ENCODE data around the gene MZF1. TPM values are rescaled to one million over a fixed set of nuclear protein-coding genes. Genes with fewer than 3 reads are reported as not detected.

Gene MZF1
- total and polyA plus RNA-seq, 2 donors: 12.4 to 22.1 TPM

DNA sequence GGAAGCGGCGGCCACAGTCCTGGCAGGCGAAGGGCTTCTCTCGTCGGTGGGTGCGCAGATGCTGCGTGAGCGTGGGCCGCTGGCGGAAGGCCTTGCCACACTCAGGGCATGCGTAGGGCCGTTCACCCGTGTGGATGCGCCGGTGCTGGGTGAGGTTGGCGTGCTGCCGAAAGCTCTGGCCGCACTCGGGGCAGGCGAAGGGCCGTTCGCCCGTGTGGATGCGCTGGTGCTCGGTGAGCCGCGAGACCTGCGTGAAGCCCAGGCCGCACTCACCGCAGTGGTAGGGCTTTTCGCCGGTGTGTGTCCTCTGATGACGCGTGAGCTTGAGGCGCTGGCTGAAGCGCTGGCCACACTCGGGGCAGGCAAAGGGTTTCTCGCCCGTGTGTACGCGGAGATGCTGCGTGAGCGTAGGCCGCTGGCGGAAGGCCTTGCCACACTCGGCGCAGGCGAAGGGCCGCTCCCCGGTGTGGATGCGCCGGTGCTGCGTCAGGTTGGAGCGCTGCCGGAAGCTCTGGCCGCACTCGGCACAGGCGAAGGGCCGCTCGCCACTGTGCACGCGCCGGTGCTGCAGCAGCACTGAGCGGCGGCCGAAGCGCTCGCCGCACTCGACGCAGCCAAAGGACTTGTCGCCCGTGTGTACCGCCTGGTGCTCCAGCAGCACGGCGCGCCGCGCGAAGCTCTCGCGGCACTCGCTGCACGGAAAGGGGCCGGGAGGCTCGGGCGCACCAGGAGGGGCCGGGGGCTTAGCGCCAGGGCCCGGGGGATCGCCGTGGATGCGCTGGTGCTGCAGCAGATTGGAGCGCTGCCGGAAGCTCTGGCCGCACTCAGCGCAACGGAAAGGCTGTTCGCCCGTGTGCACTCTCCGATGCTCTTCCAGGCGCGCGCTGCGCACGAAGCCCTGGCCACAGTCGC is 10.8 kb downstream of the MZF1 start:
- H3K36me3 ChIP-seq (ENCODE audit: insufficient read depth): no peaks in the 10 kb centered on the region
- DNase-seq (ENCODE audit: extremely low spot score): no peak
- 4% methylated on average over 107 of the region's 107 CpGs for WGBS
- H3K4me3 ChIP-seq (ENCODE audit: low read depth, low read length): peak overlapping the region; percentile 12
- no peak overlapping the region for H3K27ac ChIP-seq (ENCODE audit: low read depth)
- no peaks in the 10 kb centered on the region for H3K4me1 ChIP-seq (ENCODE audit: insufficient read depth)

DNA sequence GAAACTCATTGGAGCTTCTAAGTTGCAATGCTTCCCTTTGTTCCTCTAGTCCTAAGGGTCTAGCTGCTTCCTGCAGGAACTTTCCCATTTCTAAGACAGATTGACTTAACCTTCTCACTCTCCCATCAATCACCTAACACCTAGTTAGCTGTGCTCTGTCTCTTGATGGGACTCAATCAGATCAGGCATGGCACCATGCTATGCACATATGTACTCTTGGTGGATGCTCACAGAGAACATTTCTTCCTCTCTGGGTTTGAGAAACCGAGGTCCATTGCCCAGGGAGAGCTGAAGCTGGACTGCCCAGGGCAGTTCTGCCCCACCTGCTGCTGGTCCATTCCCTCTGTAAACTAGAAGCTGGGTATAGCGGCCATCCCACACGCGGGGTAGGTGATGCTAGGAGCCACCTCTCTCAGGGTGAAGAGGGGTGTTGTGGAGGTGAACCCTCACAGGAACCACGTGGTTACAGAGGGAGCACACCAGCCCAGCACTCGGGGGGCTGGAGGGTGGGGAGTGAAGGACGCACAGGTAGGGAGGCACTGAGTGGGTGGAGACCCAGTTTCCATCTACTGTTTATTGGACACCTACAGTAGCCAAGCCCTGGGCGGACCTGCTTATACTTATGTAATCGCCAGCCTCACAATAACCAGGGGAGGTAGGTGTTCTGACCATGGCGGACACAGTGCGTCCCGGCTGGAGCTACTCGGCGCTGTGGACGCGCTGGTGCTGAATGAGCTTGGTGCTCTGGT is 11.6 kb downstream of the MZF1 start:
- WGBS: 56% methylated on average over 16 of the region's 16 CpGs
- H3K27ac ChIP-seq (ENCODE audit: low read depth): no peak overlapping the region
- H3K4me3 ChIP-seq (ENCODE audit: low read depth, low read length): peak overlapping the region; percentile 12
- H3K36me3 ChIP-seq (ENCODE audit: insufficient read depth): no peaks in the 10 kb centered on the region
- DNase-seq (ENCODE audit: extremely low spot score): no peak
- H3K4me1 ChIP-seq (ENCODE audit: insufficient read depth): no peaks in the 10 kb centered on the region

DNA sequence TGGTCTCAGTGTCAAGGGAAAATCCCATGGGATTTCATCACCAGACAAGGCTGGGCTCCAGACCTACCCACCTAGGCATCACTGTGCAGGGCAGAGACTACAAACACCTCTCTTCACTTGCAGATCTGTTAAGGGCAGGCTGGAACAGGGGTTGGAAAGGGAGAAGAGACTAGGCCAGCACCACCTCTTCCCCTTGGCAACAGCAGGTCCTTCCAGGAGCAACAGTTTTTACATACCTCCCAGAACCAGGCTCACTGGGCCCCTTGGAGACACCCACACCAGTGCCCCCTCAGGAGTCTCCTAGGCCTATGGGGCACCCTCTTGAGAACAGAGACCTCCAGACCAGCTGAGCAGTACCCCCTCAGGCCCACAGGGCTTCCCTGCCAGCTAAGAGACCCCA is 12.2 kb downstream of the MZF1 start:
- no peak for DNase-seq (ENCODE audit: extremely low spot score)
- H3K36me3 ChIP-seq (ENCODE audit: insufficient read depth): no peaks in the 10 kb centered on the region
- no peak overlapping the region for H3K4me3 ChIP-seq (ENCODE audit: low read depth, low read length)
- no peaks in the 10 kb centered on the region for H3K4me1 ChIP-seq (ENCODE audit: insufficient read depth)
- H3K27ac ChIP-seq (ENCODE audit: low read depth): no peak overlapping the region

DNA sequence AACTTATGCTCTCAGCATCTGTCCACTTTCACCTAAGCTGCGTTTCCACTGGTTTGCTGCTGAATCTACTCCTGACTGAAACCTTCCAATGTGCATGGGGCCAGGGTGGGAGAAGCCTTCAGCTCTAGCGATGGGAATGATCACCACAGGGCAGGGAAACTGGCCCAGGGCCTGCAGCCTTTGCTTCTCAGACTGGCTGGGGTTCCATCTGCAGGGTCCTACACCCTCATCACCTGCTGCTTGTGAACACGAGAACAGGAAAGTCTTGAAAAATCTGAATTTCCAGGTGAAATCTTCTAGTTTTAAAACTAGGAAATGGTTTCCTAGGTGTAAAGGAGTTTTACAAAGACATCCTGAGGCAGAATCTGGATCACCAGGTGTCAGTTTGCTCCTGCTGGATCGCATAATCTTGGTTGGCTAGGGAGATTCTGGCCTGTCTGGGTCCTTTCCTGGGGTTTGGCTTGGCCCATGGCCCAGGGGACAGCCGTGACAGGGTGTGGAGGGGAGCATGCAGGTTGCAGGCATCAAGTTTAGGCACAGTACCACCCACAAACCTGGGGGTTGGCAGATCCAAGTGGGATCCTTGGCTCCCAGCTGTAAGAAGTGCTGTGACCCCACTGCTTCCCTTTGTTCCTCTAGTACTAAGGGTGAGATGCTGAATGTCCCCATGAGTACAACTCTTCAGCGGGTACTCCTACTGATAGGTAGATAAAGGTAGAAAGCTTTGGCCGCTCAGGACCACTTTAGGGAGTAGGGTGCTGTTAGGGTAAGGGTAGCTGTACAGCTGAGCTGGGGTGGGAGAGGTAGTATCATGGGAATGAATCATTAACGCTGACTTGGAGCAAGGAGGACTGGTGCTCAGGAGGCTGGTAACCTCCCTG is 12.9 kb downstream of the MZF1 start:
- Histone ChIP-seq H3K4me3 (ENCODE audit: low read depth, low read length) (peak overlapping the region; percentile 71), H3K27ac (ENCODE audit: low read depth) (no peak overlapping the region), H3K4me1 (ENCODE audit: insufficient read depth) (no peaks in the 10 kb centered on the region), H3K36me3 (ENCODE audit: insufficient read depth) (no peaks in the 10 kb centered on the region)
- DNase-seq (ENCODE audit: extremely low spot score): no peak
- WGBS: 80% methylated on average over 8 of the region's 8 CpGs

DNA sequence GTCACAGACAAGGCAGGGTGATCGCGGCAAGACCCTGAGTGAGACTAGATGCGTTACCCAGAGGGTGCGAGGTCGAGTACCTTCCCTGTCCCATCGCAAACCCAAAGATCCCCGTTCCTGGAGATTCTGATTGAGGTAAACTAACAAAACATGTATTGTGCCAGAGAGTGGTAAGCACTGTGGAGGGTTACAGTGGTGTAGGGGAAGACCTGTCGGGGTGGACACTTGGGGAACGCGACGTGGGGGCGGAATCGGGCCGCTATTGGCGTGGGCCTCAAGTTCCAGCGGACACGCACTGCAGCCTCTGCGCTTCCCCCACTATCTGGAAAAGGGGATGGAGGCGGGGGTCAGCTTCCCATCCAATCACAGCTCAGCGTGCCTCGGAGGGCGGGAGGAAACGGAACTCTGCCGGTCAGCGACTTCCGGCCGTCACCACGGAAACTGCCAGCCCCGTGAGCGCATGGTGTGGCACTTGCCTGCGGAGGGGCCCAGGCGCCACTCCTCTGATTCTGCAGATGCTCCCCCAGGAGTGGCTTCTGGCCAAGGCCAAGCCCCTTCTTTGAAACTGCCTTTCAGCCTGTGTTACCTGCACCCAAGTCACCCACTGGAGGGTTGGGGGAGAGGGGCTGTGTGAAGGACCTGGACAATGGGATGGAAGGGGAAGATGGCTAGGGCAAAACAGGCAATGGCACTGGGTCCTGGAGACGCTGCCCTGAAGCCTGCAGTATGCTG is 13.7 kb downstream of the MZF1 start:
- DNase-seq (ENCODE audit: extremely low spot score): peak; percentile 88
- Histone ChIP-seq H3K27ac (ENCODE audit: low read depth) (peak overlapping the region; percentile 97), H3K4me3 (ENCODE audit: low read depth, low read length) (peak overlapping the region; percentile 71), H3K4me1 (ENCODE audit: insufficient read depth) (no peaks in the 10 kb centered on the region), H3K36me3 (ENCODE audit: insufficient read depth) (no peaks in the 10 kb centered on the region)
- WGBS: 1% methylated on average over 33 of the region's 33 CpGs

DNA sequence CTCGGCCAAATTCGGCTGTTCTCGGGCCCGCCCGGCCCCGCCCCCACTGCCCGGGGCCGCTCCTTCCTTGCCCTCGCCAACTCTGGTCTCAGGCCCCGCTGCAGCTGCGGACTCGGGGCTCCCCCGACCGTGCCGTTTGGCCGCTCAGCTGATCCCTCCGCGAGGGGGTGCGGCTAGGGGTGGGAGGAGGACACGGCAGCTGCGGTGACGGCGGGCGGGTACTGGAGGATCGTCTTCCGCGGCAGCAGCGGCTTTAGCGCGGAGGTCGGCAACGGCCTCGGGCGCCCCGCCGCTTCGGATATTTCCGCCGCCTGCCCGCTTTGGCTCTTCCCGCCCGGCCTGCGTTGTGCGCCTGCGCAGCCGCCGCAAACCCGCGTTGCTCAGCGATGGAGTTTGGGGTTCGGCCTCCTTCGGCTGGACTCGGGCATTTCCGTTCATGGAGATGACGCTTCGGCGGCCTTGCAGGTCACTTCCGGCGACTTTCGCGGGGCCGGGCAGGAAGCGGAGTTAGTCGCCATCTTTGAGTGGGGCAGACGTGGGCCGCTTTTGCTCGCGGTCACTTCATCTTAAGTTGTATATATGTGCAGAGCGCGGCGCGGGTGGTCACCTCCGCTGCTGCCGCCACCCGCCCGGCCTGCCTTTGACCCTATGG is 14.4 kb downstream of the MZF1 start:
- WGBS: under 1% methylated on average over 76 of the region's 76 CpGs
- Histone ChIP-seq H3K27ac (ENCODE audit: low read depth) (peak overlapping the region; percentile 99), H3K4me3 (ENCODE audit: low read depth, low read length) (peak overlapping the region; percentile 71), H3K36me3 (ENCODE audit: insufficient read depth) (no peaks in the 10 kb centered on the region), H3K4me1 (ENCODE audit: insufficient read depth) (no peaks in the 10 kb centered on the region)
- DNase-seq (ENCODE audit: extremely low spot score): peak; percentile 96

DNA sequence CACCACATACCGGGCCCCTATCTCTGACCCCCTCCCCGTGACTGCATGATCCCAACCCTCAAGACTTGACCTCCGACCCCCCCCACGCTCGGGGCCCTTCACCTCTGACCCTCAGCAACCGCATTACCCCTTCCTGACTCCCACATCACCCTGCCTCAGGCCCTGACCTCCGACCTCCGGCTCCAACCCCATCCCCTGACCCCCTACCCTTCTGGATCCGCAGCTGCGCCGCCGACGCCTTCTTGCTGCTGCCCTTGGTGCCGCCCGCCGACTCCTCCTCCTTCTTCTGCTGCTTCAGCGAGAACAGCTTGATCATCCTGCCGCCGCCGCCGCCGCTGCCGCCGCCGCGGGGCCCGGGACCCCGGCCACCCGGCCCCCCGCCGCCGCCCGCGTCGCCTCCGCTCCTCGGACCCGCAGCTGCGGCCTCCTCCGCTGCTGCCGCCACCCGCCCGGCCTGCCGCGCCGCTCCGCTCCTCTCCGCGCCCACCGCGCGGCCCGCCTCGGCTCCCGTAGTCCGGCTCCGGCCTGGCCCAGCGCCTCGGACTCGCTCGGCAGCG is 15.0 kb downstream of the MZF1 start, which contains the start of gene UBE2M:
Gene UBE2M, minus strand, starts transcription at position 546 of the 557 bp plus-strand sequence. Its CDS starts 230 bp downstream, at position 316.
- Histone ChIP-seq H3K4me1 (ENCODE audit: insufficient read depth) (no peaks in the 10 kb centered on the region), H3K4me3 (ENCODE audit: low read depth, low read length) (peak within 1 kb of the TSS; percentile 71), H3K27ac (ENCODE audit: low read depth) (peak within 1 kb of the TSS; percentile 99), H3K36me3 (ENCODE audit: insufficient read depth) (no peaks in the 10 kb centered on the region)
- DNase-seq (ENCODE audit: extremely low spot score): no peak
- WGBS: under 1% methylated on average over 62 of the region's 62 CpGs

DNA sequence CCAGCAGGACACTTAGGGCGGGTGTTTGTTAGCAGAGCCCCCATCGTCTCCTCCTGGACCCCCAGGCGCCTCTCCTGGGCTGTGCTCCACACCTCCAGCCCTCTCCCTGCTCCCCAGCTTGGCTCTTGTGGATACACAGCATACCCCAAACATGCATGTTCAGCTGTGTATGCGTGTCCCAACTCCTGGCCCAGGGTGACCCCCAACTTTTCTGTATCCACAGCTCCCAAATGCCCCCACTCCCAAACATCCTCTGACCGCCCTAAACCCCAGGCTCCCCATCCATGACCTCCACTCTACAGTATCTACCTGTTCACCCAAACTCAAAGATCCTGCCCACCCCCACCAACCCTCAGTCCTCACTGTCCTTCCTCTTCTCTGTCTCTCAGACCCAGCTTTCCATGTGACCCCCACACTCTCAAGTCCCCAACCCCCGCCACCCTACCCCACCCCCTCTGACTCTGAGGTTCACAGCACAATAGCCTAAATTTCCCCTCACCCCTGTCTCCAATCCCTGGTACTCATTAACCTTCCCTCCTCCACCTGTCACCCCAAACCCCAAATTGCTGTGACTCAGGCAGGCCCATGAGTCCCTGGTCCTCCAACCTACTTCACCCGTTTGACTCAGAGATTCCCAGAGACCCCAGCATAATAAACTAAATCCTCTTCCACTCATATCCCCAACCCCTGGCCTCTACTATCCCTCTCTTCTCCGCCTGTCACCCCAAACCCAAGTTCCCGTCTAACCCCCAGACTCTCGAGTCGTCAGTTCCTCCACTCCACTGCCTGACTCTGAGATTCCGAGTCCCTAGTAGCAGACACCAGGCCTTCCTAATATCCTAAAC is 15.7 kb downstream of the MZF1 start:
- no peaks in the 10 kb centered on the region for H3K36me3 ChIP-seq (ENCODE audit: insufficient read depth)
- H3K4me3 ChIP-seq (ENCODE audit: low read depth, low read length): peak overlapping the region; percentile 71
- 34% methylated on average over 12 of the region's 12 CpGs for WGBS
- H3K27ac ChIP-seq (ENCODE audit: low read depth): peak overlapping the region; percentile 93
- DNase-seq (ENCODE audit: extremely low spot score): no peak
- no peaks in the 10 kb centered on the region for H3K4me1 ChIP-seq (ENCODE audit: insufficient read depth)

DNA sequence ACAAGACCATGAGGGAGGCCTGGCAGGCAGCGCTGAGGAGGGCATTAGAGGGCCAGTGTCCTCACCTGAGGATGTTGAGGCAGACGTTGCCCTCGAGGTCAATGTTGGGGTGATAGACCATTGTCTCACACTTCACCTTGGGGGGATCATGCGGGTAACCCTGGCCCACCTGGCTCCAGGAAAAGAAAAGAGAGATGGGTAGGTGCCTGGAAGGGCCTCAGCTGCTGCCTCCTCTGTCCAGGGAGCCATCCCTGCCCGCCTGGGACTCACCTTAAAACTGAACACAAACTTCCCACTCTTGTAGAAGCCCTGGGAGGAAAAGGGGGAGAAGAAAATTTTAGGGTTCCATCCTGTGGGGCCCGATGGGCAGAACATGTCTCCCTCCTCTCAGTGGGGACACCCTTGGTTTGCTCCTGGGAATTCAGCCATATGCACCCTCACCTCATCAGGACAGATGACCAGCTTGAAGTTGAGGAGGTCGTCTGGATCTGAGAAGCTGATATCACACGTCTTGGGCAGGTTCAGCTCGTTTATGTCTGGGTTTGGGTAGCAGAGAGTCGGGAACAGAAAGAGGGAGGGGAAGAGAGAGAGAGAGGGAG is 16.4 kb downstream of the MZF1 start:
- H3K27ac ChIP-seq (ENCODE audit: low read depth): no peak overlapping the region
- no peak overlapping the region for H3K4me3 ChIP-seq (ENCODE audit: low read depth, low read length)
- DNase-seq (ENCODE audit: extremely low spot score): no peak
- no peaks in the 10 kb centered on the region for H3K4me1 ChIP-seq (ENCODE audit: insufficient read depth)
- WGBS: 63% methylated on average over 10 of the region's 10 CpGs
- no peaks in the 10 kb centered on the region for H3K36me3 ChIP-seq (ENCODE audit: insufficient read depth)

DNA sequence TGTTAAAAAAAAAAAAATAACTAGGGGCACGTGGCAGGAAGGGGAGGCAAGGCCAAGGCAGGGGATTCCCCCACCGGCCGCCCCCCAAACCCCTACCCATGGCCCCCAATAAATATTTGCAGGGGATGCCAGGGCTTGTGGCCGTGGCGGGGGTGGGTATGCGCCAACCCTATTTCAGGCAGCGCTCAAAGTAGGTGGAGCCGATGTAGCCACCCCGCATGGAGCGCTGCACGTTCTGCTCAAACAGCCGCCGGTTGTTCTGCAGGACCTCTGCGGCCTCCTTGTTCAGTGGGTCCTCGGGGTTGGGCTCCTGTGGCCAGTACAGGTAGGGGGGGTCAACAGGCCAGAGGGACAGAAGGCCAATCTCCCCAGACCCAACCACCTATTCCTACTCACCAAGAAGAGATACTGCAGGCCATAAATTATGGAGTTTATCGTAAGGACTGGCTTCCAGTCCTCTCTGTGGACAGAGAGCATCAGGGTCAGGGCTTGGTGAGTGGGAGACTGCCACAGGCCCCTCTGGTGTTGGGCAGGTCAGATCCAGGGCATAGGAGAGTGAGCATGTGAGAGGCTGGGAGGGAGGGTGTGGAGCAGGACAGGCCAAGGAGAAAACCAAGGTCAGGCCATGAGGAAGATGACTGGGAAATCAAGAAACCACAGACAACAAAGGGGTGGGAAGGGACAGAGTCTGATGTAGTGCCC is 17.1 kb downstream of the MZF1 start:
- DNase-seq (ENCODE audit: extremely low spot score): no peak
- Histone ChIP-seq H3K27ac (ENCODE audit: low read depth) (no peak overlapping the region), H3K4me1 (ENCODE audit: insufficient read depth) (no peaks in the 10 kb centered on the region), H3K4me3 (ENCODE audit: low read depth, low read length) (no peak overlapping the region), H3K36me3 (ENCODE audit: insufficient read depth) (no peaks in the 10 kb centered on the region)
- WGBS: 82% methylated on average over 16 of the region's 16 CpGs

DNA sequence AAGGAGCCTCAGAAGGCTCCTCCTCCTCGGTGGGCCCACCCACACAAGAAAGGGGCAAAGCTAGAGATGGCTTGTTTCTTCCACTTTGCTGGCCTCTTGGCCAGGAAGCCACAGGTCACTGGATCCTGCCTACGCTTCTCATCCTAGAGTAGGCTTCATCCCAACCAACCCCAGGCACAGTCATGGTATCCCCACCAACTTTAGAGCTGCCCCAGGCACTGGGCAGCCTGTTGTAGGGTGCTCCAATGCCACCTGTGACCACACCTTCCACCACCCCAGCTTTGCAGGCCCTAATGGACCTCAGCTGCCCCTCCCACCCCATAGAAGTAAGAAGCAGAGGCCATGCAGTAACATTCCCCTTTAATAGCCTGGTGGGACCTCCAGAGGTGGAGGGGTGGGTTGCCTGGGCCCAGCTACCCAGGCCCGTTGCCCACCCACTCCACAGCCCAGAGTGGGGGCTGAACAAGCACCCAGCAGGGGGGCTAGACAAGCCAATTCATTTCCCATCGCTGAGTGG is 17.7 kb downstream of the MZF1 start:
- peak overlapping the region; percentile 3 for H3K4me3 ChIP-seq (ENCODE audit: low read depth, low read length)
- no peaks in the 10 kb centered on the region for H3K36me3 ChIP-seq (ENCODE audit: insufficient read depth)
- WGBS: 47% methylated on average over 4 of the region's 4 CpGs
- peak overlapping the region; percentile 72 for H3K27ac ChIP-seq (ENCODE audit: low read depth)
- H3K4me1 ChIP-seq (ENCODE audit: insufficient read depth): no peaks in the 10 kb centered on the region
- no peak for DNase-seq (ENCODE audit: extremely low spot score)
